HG03039 (cell line): ENCODE data around the gene CHAC2.
A peak's percentile ranks its signal among the peaks of the same experiment; 100 is the strongest.
"Not testable (repeated sequence)": the region's sequence is repeated elsewhere in the genome, so short reads cannot be mapped to it uniquely, and the experiment has no call there.

Experiments used
- ATAC-seq: cut with Tn5 transposase; IDR thresholded peaks from one replicate; pipeline ENCODE4 v1.9.1; 2021; ENCODE audit warnings: mild to moderate bottlenecking, moderate library complexity; ENCODE audit not compliant: unreplicated experiment

The CHAC2 gene

GRCh38 chr2:53767405-53768241 lies at the start of gene CHAC2:
Gene CHAC2, plus strand, starts transcription at chr2:53767804. Its CDS starts 83 bp downstream, at chr2:53767887.
- peak; percentile 90 for ATAC-seq

DNA sequence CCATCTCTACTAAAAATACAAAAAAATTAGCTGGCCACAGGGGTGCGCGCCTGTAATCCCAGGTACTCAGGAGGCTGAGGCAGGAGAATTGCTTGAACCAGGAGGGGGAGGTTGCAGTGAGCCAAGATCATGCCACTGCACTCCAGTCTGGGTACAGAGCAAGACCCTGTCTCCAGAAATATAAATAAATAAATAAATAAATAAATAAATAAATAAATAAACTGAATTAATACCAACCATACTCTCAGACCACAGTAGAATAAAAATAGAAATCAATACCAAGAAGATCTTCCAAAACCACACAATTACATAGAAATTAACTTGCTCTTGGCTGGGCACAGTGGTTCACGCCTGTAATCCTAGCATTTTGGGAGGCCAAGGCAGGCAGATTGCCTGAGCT lies 46.7 kb upstream of the CHAC2 start:
- not testable (repeated sequence) for ATAC-seq

- ATAC-seq, result no peak
These were observed 43.1 kb upstream of the CHAC2 start for GRCh38 chr2:53724536-53724935.

DNA sequence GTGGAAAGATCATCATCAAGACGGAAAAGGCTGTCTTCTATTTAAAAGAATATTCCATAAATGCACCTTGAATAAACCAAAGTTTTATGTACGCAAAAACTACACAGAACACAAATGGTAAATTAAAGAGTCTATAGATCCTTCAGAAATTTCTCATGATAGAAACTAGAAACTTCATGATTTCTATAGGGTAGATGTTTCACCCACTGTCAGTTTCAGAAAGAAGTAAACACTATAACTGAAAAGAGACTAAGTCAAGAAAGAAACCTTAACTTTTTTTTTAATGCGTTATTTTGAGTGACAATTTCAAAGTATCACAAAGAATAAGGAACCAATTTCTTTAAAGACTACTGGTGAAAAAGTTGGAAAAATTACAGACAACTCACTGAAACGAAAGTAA lies 41.9 kb upstream of the CHAC2 start:
- no peak for ATAC-seq

DNA sequence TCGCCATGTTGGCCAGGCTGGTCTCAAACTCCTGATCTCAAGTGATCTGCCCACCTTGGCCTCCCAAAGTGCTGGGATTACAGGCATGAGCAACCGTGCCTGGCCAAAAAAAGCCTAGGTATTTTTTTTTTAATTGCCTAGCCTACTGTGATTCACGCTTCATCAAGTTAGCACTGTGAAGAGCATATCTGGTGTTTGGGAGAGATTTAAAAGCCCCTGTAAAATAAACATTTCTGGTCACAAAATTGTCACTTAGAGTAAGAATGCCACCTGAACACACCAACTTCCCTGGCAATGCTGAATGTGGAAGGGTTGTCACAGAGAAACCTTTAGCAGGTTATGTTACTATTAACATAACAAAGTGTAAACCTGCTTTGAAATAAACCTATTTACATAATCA lies 39.7 kb upstream of the CHAC2 start:
- ATAC-seq, result no peak

DNA sequence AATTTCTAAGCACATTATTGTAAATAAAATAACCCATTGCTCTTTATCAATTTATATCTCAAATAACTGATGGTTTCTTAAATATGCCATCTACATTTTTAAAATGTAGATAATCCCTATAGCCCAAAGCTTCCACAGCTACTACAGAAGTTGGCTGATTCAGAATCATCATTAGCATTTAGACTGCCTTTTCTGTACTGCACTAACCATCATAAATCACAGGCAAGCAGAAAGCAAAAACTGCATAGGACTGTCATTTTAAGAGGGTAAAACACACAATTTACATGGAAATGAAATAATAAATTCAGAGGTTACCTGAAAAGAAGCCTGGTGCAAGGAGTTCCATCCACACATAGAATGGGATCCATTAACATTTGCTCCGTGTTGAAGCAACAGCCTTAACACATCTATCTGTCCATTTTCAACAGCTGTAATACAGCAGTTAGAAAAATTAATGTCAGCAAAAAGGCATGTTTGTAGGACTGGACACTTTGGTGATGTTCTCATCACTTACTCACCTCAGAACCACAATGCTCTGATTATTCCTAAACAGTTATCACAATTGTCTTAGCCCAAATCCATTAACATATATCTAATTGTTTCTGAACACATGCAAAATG lies 38.4 kb upstream of the CHAC2 start:
- ATAC-seq, result no peak

GRCh38 chr2:53737091-53737490 lies 30.5 kb upstream of the CHAC2 start:
- no peak for ATAC-seq

- no peak for ATAC-seq
These were observed 28.6 kb upstream of the CHAC2 start for GRCh38 chr2:53739032-53739431.

DNA sequence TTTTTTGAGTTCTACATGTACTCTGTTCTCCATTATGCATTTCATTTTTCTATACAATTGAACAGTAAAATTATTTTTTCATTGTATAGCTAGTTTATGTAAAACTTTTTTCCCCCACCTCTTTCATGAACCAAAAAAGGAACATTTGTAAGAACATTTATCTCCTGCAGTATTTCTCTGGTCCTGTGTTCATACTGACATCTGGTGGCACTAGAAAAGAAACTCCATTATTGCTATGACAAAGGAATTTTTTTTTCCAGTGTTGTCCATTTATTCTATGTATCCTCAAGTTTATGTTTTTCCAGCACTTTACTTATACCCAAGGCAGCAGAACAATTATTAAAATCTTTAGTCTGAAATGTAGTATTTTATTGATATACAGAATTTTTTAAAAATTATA lies 27.4 kb upstream of the CHAC2 start:
- no peak for ATAC-seq

DNA sequence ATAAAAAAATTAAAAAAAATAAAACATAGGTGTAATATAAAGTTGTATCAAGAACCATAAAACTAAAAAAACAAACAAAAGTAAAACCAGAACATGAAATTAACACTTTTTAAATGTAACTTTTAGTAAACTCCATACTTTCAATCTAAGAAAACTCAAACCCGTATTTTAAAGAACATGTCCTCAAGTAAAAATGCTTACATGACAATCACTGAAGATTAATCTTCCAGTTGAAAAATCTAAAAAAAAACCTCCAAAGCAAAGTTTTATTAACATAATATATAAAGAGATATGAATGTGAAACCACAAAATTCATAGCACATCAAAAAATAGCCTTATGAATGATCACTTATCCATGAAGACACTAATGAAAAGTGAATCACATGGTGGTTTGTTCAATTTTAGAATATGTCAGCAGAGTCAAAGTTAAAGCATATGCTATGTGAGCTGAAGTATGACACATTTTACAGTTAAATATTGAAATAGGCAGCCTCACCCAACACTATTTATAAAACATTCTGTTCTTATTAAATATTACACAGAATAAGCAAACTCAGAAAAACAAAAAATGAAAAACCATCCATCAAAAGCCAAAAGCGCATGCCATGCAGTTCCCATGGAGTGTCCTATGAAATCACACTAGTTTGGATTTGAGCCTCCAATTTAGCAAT lies 23.1 kb upstream of the CHAC2 start:
- ATAC-seq, result no peak

GRCh38 chr2:53750041-53750768 lies 17.4 kb upstream of the CHAC2 start:
- no peak for ATAC-seq

DNA sequence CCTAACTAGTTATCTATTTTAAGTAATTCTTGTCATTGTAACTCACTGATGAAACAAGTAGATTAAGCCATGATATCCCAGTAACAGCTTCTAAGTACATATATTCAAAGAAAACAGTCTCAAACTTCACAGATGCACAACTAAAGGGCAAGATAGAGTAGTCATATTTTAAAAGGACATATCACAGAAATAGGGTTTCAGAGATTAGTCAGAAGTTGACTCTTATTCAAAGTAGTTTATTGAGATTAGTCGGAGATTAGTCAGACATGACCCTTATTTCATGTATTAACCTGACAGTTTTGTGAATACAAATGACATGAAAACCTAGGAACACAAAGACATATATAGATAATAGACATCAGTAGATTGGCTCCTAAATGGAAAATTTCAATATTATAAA lies 15.9 kb upstream of the CHAC2 start:
- ATAC-seq, result peak; percentile 86

- no peak for ATAC-seq
These were observed 15.2 kb upstream of the CHAC2 start for GRCh38 chr2:53752385-53752784.

GRCh38 chr2:53753041-53753440 lies 14.6 kb upstream of the CHAC2 start:
- no peak for ATAC-seq

GRCh38 chr2:53755121-53755520 lies 12.5 kb upstream of the CHAC2 start:
- ATAC-seq, result no peak

GRCh38 chr2:53756644-53757043 lies 11.0 kb upstream of the CHAC2 start:
- ATAC-seq, result no peak

GRCh38 chr2:53757206-53757605 lies 10.4 kb upstream of the CHAC2 start:
- ATAC-seq, result not testable (repeated sequence)

- ATAC-seq, result no peak
These were observed 1.8 kb upstream of the CHAC2 start for GRCh38 chr2:53765767-53766166.

- ATAC-seq, result peak; percentile 38
These were observed 588 bp downstream of the CHAC2 start for GRCh38 chr2:53768242-53768542.

DNA sequence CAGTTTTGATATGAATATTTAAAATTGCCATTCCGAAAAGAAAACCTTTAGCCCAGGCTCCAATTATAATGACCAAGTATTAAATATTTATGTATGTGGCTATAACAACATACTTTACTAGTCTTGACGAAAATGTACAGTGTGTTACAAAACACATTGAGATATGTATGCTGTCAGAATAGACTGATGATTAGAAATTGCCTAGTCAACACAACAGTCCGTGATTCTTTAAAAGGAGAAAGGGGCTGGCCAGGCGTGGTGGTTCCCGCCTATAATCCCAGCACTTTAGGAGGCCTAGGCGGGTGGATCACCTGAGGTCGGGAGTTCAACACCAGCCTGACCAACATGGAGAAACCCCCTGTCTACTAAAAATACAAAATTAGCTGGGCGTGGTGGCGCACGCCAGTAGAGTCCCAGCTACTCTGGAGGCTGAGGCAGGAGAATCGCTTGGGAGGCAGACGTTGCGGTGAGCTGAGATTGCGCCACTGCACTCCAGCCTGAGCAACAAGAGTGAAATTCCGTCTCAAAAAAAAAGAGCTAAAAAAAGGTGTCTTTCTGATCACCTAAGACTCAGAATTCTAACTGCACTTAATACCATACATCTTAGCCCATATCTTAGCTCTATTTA lies 1.8 kb downstream of the CHAC2 start:
- ATAC-seq, result no peak

- ATAC-seq, result no peak
These were observed 2.7 kb downstream of the CHAC2 start for GRCh38 chr2:53770264-53770663.
